ENCODE measurements around the gene CCDC32.

DNA sequence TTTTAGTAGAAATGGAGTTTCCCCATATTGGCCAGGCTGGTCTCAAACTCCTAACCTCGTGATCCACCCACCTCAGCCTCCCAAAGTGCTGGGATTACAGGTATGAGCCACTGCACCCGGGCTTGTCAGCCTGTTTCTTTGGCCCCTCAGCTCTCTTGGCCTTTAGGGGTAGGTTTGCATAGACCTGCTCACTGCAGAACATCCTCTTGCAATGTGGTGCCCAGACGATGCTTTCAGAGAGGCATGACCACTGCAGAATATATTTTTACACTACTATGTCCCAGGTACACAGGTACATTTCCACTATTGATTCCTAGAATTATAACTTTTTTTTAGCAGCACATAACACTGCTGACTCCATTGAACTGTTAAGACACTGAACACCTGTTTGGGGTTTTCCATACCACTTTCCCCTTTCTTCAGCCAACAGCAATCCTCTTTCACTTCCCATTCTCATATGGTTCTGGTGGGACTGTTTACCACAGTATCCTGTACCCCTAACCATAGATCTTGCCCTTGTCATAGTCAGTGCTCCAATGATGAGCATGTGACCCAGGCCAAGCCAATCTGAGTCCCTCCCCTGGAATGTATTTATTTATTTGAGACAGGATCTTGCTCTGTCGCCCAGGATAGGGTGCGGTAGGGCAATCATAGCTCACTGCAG, 21.1 kb downstream of the CCDC32 start:
- TF ChIP-seq, protein P1, sequence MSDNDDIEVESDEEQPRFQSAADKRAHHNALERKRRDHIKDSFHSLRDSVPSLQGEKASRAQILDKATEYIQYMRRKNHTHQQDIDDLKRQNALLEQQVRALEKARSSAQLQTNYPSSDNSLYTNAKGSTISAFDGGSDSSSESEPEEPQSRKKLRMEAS (IDR thresholded peaks at IDR 0.05): no peak
- TF ChIP-seq SIN3A (conservative IDR thresholded peaks at IDR 0.05 in 1 of 2, IDR thresholded peaks at IDR 0.05 in 1 of 2; ENCODE audit: low read depth in 1 of 2, low read length in 2 of 2) (no peak), KDM1A (IDR thresholded peaks at IDR 0.05; ENCODE audit: borderline replicate concordance, low read length) (no peak), ASH2L (IDR thresholded peaks at IDR 0.05; ENCODE audit: low read length) (no peak), TAF1 (IDR thresholded peaks at IDR 0.05; ENCODE audit: low read depth, low read length) (no peak), POLR2A (IDR thresholded peaks at IDR 0.05; ENCODE audit: control extremely low read depth in 1 of 2, low read depth in 2 of 2, low read length in 2 of 2) (no peak), NRF1 (IDR thresholded peaks at IDR 0.05; ENCODE audit: low read depth, low read length) (no peak)
- TF ChIP-seq, protein P2, sequence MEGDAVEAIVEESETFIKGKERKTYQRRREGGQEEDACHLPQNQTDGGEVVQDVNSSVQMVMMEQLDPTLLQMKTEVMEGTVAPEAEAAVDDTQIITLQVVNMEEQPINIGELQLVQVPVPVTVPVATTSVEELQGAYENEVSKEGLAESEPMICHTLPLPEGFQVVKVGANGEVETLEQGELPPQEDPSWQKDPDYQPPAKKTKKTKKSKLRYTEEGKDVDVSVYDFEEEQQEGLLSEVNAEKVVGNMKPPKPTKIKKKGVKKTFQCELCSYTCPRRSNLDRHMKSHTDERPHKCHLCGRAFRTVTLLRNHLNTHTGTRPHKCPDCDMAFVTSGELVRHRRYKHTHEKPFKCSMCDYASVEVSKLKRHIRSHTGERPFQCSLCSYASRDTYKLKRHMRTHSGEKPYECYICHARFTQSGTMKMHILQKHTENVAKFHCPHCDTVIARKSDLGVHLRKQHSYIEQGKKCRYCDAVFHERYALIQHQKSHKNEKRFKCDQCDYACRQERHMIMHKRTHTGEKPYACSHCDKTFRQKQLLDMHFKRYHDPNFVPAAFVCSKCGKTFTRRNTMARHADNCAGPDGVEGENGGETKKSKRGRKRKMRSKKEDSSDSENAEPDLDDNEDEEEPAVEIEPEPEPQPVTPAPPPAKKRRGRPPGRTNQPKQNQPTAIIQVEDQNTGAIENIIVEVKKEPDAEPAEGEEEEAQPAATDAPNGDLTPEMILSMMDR (IDR thresholded peaks at IDR 0.05; ENCODE audit: control extremely low read depth in 1 of 3, insufficient read depth in 1 of 3, low read depth in 1 of 3, low read length in 3 of 3): no peak
- TF ChIP-seq, protein P3, sequence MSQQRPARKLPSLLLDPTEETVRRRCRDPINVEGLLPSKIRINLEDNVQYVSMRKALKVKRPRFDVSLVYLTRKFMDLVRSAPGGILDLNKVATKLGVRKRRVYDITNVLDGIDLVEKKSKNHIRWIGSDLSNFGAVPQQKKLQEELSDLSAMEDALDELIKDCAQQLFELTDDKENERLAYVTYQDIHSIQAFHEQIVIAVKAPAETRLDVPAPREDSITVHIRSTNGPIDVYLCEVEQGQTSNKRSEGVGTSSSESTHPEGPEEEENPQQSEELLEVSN (IDR thresholded peaks at IDR 0.05): no peak
